ENCODE data around the gene STPG2. TPM values are rescaled to one million over a fixed set of nuclear protein-coding genes. Genes with fewer than 3 reads are reported as not detected.

STPG2 gene
- total and polyA plus RNA-seq, 2 experiments from 2014 or later, result 0.32 TPM; not detected in 1

DNA sequence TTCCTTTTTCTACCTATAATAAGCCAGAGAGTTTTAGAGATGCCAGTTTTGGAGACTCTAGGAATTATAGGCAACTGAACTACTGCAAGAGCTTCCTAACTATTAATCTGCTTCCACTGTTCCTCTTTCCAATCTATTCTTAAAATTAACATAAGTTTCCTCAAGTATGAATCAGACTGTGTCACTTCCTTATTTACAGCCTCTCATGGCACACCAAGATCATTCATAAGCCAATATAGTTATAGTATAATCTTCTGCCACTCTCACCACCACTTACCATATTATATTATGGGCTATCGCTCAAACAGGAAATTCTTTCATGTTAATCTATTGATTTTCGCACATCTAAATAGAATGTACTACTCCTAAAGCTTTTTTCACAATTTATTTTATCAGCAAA lies 383.5 kb downstream of the STPG2 start:
- no peak overlapping the region for H2AFZ ChIP-seq
- WGBS, 2 experiments (ENCODE audit: low coverage in 1 of 2, low lambda C conversion rate in 2 of 2, missing lambda C conversion rate in 2 of 2), result 37 to 42% methylated on average over 2 of the region's 2 CpGs
- TF ChIP-seq EZH2phosphoT487 (IDR thresholded peaks at IDR 0.05; ENCODE audit: insufficient read depth, low read depth) (no peak), EZH2 (IDR thresholded peaks at IDR 0.05; ENCODE audit: insufficient read depth, poor library complexity, severe bottlenecking) (no peak)

DNA sequence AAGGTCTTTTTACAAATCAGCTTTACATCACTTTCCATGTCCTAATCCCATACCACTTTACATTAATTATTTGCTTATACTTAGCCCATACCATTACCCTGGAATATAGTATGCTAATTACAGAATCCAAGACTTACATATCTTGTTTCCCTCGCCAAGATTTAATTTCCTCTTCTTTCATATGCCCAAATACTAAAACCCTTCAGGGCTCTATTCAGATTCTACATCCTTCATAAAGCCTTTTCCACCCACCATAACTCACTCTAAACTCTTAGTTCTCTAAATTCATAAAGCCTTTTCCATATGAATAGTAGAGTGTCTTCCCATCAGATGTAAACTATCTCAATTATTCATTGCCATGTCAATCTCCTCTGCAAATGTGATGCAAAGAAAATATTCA lies 390.7 kb downstream of the STPG2 start:
- H3K36me3 ChIP-seq (ENCODE audit: low read depth), result no peaks in the 10 kb centered on the region
- no peaks in the 10 kb centered on the region for H3F3A ChIP-seq (ENCODE audit: insufficient read depth)
- no peaks in the 10 kb centered on the region for H3K4me1 ChIP-seq (ENCODE audit: insufficient read depth)
- no peak overlapping the region for H2AFZ ChIP-seq
- H3K9me3 ChIP-seq (ENCODE audit: low read depth), result no peaks in the 10 kb centered on the region
- no peaks in the 10 kb centered on the region for H3K9me2 ChIP-seq (ENCODE audit: insufficient read depth)
- H3K4me3 ChIP-seq, result no peak overlapping the region
- no peak overlapping the region for H3K4me2 ChIP-seq (ENCODE audit: unreplicated experiment)
- no peaks in the 10 kb centered on the region for H4K20me1 ChIP-seq (ENCODE audit: insufficient read depth)
- in situ Hi-C loops (cut with MboI), result no loop called here
- H3K79me2 ChIP-seq (ENCODE audit: insufficient read depth), result no peaks in the 10 kb centered on the region
- DNase-seq, result no peak
- no peaks in the 10 kb centered on the region for H3K27me3 ChIP-seq (replicated peaks; ENCODE audit: insufficient read depth)
- TF ChIP-seq EZH2phosphoT487 (IDR thresholded peaks at IDR 0.05; ENCODE audit: insufficient read depth, low read depth) (no peak), EZH2 (IDR thresholded peaks at IDR 0.05; ENCODE audit: insufficient read depth, poor library complexity, severe bottlenecking) (no peak)
- 0 to 5% methylated on average over 1 of the region's 1 CpG for whole genome bisulfite sequencing, 2 experiments (ENCODE audit: low coverage in 1 of 2, low lambda C conversion rate in 2 of 2, missing lambda C conversion rate in 2 of 2)
- H3K27ac ChIP-seq, result no peak overlapping the region
- no peak overlapping the region for H3K9ac ChIP-seq

More for the DNA sequence above, 383.5 kb downstream of the STPG2 start:
- no peaks in the 10 kb centered on the region for H3K27me3 ChIP-seq (replicated peaks; ENCODE audit: insufficient read depth)
- no peaks in the 10 kb centered on the region for H3K9me3 ChIP-seq (ENCODE audit: low read depth)
- no peak overlapping the region for H3K4me2 ChIP-seq (ENCODE audit: unreplicated experiment)
- H3K4me3 ChIP-seq, result no peak overlapping the region
- H4K20me1 ChIP-seq (ENCODE audit: insufficient read depth), result no peaks in the 10 kb centered on the region
- in situ Hi-C loops (cut with MboI), result no loop called here
- H3F3A ChIP-seq (ENCODE audit: insufficient read depth), result no peaks in the 10 kb centered on the region
- H3K9me2 ChIP-seq (ENCODE audit: insufficient read depth), result no peaks in the 10 kb centered on the region
- no peak overlapping the region for H3K27ac ChIP-seq
- H3K4me1 ChIP-seq (ENCODE audit: insufficient read depth), result no peaks in the 10 kb centered on the region
- no peak overlapping the region for H3K9ac ChIP-seq
- no peaks in the 10 kb centered on the region for H3K36me3 ChIP-seq (ENCODE audit: low read depth)
- H3K79me2 ChIP-seq (ENCODE audit: insufficient read depth), result no peaks in the 10 kb centered on the region
- no peak for DNase-seq

DNA sequence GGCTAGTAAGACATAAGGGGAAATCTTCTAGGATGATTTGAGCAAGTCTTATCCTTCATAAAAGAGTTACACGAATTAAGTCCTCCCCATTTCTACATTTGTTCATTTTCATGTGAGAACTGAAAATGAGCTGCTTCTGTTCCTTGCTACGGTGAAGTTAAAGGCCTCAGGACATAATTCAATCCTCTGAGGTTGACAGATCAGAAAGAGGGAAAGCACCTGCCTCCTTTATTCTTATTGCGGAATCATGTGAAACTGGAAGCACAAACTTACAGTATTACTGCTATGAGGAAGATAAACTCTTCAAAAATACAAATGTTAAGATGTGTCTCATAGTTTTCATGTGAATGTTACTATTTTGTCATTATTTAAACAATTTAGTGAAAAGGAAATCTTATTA lies 395.3 kb downstream of the STPG2 start:
- TF ChIP-seq EZH2 (IDR thresholded peaks at IDR 0.05; ENCODE audit: insufficient read depth, poor library complexity, severe bottlenecking), result no peak
- no peak for TF ChIP-seq EZH2phosphoT487 (IDR thresholded peaks at IDR 0.05; ENCODE audit: insufficient read depth, low read depth)
- H3K27ac ChIP-seq, result no peak overlapping the region
- H3K36me3 ChIP-seq (ENCODE audit: low read depth), result no peaks in the 10 kb centered on the region
- in situ Hi-C loops (cut with MboI), result no loop called here
- DNase-seq, result no peak
- H3K27me3 ChIP-seq (replicated peaks; ENCODE audit: insufficient read depth), result no peaks in the 10 kb centered on the region
- 15 to 19% methylated on average over 3 of the region's 3 CpGs for WGBS, 2 experiments (ENCODE audit: low coverage in 1 of 2, low lambda C conversion rate in 2 of 2, missing lambda C conversion rate in 2 of 2)
- no peaks in the 10 kb centered on the region for H3K4me1 ChIP-seq (ENCODE audit: insufficient read depth)
- no peaks in the 10 kb centered on the region for H3F3A ChIP-seq (ENCODE audit: insufficient read depth)
- H4K20me1 ChIP-seq (ENCODE audit: insufficient read depth), result no peaks in the 10 kb centered on the region
- H3K79me2 ChIP-seq (ENCODE audit: insufficient read depth), result no peaks in the 10 kb centered on the region
- H3K4me2 ChIP-seq (ENCODE audit: unreplicated experiment), result no peak overlapping the region
- H2AFZ ChIP-seq, result no peak overlapping the region
- H3K4me3 ChIP-seq, result no peak overlapping the region
- no peaks in the 10 kb centered on the region for H3K9me3 ChIP-seq (ENCODE audit: low read depth)
- no peak overlapping the region for H3K9ac ChIP-seq
- H3K9me2 ChIP-seq (ENCODE audit: insufficient read depth), result no peaks in the 10 kb centered on the region

DNA sequence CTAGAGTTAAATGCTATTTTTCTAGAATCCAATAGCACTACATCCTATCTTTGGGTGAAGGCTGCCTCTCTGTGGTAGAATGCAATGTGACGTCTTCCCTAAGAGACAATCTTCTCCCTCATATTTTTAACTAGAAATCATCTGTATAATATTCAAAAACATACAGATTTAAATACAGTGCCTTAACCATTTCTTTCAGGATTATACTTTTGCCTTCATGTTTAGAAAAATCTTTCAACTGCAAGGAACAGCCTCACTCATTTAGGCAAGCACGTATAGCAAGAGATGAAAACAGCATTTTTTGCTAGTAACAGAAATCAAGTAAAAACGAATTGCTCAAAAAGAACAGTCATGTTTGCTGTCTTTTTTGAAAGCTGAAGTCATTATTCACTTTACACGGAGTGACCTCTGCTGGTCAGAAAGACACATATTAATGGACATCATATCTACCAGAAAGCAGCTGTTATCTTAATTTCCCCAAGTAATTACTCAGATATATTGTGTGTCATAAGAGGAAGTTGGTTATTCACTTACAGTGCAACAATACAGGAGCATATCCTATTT lies 422.3 kb downstream of the STPG2 start:
- no peaks in the 10 kb centered on the region for H3K79me2 ChIP-seq (ENCODE audit: insufficient read depth)
- no peaks in the 10 kb centered on the region for H3K27me3 ChIP-seq (replicated peaks; ENCODE audit: insufficient read depth)
- no peaks in the 10 kb centered on the region for H3K4me1 ChIP-seq (ENCODE audit: insufficient read depth)
- no peaks in the 10 kb centered on the region for H4K20me1 ChIP-seq (ENCODE audit: insufficient read depth)
- TF ChIP-seq EZH2phosphoT487 (IDR thresholded peaks at IDR 0.05; ENCODE audit: insufficient read depth, low read depth) (no peak), EZH2 (IDR thresholded peaks at IDR 0.05; ENCODE audit: insufficient read depth, poor library complexity, severe bottlenecking) (no peak)
- no peaks in the 10 kb centered on the region for H3F3A ChIP-seq (ENCODE audit: insufficient read depth)
- no peak for DNase-seq
- no peak overlapping the region for H3K4me3 ChIP-seq
- no peaks in the 10 kb centered on the region for H3K9me2 ChIP-seq (ENCODE audit: insufficient read depth)
- no peaks in the 10 kb centered on the region for H3K9me3 ChIP-seq (ENCODE audit: low read depth)
- WGBS, 2 experiments (ENCODE audit: low coverage in 1 of 2, low lambda C conversion rate in 2 of 2, missing lambda C conversion rate in 2 of 2), result 3 to 6% methylated on average over 4 of the region's 4 CpGs
- no peak overlapping the region for H3K27ac ChIP-seq
- no peak overlapping the region for H3K4me2 ChIP-seq (ENCODE audit: unreplicated experiment)
- no peak overlapping the region for H3K9ac ChIP-seq
- H3K36me3 ChIP-seq (ENCODE audit: low read depth), result no peaks in the 10 kb centered on the region
- in situ Hi-C loops (cut with MboI), result no loop called here
- H2AFZ ChIP-seq, result no peak overlapping the region
